ENCODE data around the gene SMCO3. TPM values are rescaled to one million over a fixed set of nuclear protein-coding genes. Genes with fewer than 3 reads are reported as not detected.

The SMCO3 gene
- total RNA-seq, 1 experiment from 2014 or later = not detected

DNA sequence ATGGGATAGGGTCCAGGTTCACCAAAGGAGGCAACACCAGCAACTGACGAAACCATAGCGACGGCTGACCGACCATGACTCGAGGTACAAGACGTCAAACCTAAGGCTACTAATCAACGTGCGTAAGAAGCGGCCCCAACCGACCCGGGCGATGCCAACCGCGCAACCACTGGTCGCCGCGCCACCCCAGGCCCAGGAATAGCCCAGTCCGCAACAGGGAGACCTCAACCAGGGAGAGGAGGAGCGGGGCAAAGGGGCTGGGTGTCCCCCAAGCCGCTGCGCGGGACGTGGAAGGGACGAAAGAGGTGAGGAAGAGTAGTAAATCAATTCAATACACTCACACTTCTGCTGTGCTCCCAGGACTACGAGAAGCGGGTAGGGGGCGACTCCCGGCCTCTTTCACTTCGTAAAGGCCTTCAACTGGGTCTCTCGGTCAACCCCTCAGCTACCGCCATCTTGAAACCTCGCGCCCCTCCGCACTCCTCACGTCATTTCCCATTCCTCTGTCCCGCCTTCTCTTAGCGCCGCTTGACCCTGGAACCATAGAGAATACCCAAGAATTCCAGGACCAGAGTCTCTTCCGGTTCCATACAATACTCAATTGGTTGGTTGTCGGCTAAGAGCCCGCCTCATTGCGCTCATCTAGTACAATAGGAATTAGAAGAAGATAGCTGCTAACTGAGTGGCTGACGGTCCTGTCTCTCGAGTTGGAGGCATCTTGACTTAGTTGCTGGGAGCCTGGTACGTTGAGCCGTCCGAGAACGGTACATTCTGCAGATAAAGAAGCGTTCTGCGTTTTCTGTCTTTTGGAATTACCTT lies 10.8 kb downstream of the SMCO3 start, which contains the start of the genes C12orf60 and WBP11:
Gene C12orf60, plus strand, starts transcription at position 660 of the 819 bp plus-strand sequence. CDS start 19,266 bp downstream, outside the sequence.
Gene WBP11, minus strand, starts transcription at position 468 of the 819 bp plus-strand sequence. CDS start 2,095 bp downstream, outside the sequence.
- peaks cover 48% of the 10 kb centered on the region for H3K79me2 ChIP-seq (ENCODE audit: low read length)
- intact Hi-C loops (cut with micrococcal nuclease) = loop anchor here (1.0 to 10.0 kb wide), 3 partner anchors 26 to 78 kb away; a partner anchor contains a TSS
- TSS peak; percentile 65 for BruUV-seq (replicated peaks)

GRCh38 chr12:14802721-14803010 lies 11.3 kb downstream of the SMCO3 start:
- CTCF ChIA-PET = interaction anchor here (0.6 to 1.5 kb wide), 4 partner anchors 32 to 195 kb away, joined by 3 to 20 read pairs (median 6); a partner anchor contains a TSS

More for the DNA sequence above, 10.8 kb downstream of the SMCO3 start, which contains the start of the genes C12orf60 and WBP11:
- peak within 1 kb of the TSS; percentile 91 for H3K4me2 ChIP-seq (ENCODE audit: low read length)
- H3K27ac ChIP-seq (ENCODE audit: low read length) = peak within 1 kb of the TSS; percentile 37
- H3K27me3 ChIP-seq (ENCODE audit: low read length) = no peaks in the 10 kb centered on the region
- POLR2A ChIA-PET (ENCODE audit: unreplicated experiment) = interaction anchor here (0.5 to 1.2 kb wide), 6 partner anchors 28 to 1104 kb away, joined by 3 to 9 read pairs (median 3); partner anchors contain the start of gene EPS8
- ATAC-seq (peak; percentile 99), DNase-seq (peak; percentile 97)
- peak within 1 kb of the TSS; percentile 92 for H3K9ac ChIP-seq (ENCODE audit: low read length)
- H3K9me3 ChIP-seq (ENCODE audit: low read length) = no peaks in the 10 kb centered on the region
- no peaks in the 10 kb centered on the region for H3F3A ChIP-seq (ENCODE audit: low read length, unreplicated experiment)
- H3K36me3 ChIP-seq (ENCODE audit: low read depth, low read length) = peaks cover 20% of the 10 kb centered on the region
- peaks cover 10% of the 10 kb centered on the region; the same call in 1 of the 2 replicates for H3K4me1 ChIP-seq (ENCODE audit: insufficient read depth, low read length)
- H3K9me2 ChIP-seq (replicated peaks; ENCODE audit: low read length) = no peaks in the 10 kb centered on the region
- peak within 1 kb of the TSS; percentile 96 for H3K4me3 ChIP-seq (ENCODE audit: low read length)
- TF ChIP-seq, protein P1, sequence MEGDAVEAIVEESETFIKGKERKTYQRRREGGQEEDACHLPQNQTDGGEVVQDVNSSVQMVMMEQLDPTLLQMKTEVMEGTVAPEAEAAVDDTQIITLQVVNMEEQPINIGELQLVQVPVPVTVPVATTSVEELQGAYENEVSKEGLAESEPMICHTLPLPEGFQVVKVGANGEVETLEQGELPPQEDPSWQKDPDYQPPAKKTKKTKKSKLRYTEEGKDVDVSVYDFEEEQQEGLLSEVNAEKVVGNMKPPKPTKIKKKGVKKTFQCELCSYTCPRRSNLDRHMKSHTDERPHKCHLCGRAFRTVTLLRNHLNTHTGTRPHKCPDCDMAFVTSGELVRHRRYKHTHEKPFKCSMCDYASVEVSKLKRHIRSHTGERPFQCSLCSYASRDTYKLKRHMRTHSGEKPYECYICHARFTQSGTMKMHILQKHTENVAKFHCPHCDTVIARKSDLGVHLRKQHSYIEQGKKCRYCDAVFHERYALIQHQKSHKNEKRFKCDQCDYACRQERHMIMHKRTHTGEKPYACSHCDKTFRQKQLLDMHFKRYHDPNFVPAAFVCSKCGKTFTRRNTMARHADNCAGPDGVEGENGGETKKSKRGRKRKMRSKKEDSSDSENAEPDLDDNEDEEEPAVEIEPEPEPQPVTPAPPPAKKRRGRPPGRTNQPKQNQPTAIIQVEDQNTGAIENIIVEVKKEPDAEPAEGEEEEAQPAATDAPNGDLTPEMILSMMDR (conservative IDR thresholded peaks at IDR 0.05; ENCODE audit: low read depth, low read length) = no peak
- no peak for TF ChIP-seq EZH2phosphoT487 (IDR thresholded peaks at IDR 0.05; ENCODE audit: borderline replicate concordance, low read length)
- peak within 1 kb of the TSS; percentile 96 for H2AFZ ChIP-seq (ENCODE audit: low read length)
- H4K20me1 ChIP-seq (ENCODE audit: low read length) = peaks cover 16% of the 10 kb centered on the region
- CTCF ChIA-PET = interaction anchor here (0.6 to 1.5 kb wide), 4 partner anchors 32 to 195 kb away, joined by 3 to 20 read pairs (median 6); a partner anchor contains a TSS

More at GRCh38 chr12:14802721-14803010, 11.3 kb downstream of the SMCO3 start:
- Histone ChIP-seq H3K4me3 (ENCODE audit: low read length) (peak overlapping the region; percentile 96), H3K9me2 (replicated peaks; ENCODE audit: low read length) (no peaks in the 10 kb centered on the region), H4K20me1 (ENCODE audit: low read length) (peaks cover 16% of the 10 kb centered on the region), H3K27me3 (ENCODE audit: low read length) (no peaks in the 10 kb centered on the region), H3F3A (ENCODE audit: low read length, unreplicated experiment) (no peaks in the 10 kb centered on the region), H3K9ac (ENCODE audit: low read length) (peak overlapping the region; percentile 92), H3K4me1 (ENCODE audit: insufficient read depth, low read length) (peaks cover 10% of the 10 kb centered on the region; the same call in 1 of the 2 replicates), H2AFZ (ENCODE audit: low read length) (peak overlapping the region; percentile 96; the same call in 1 of the 2 replicates), H3K4me2 (ENCODE audit: low read length) (peak overlapping the region; percentile 90), H3K27ac (ENCODE audit: low read length) (peak overlapping the region; percentile 37; the same call in 1 of the 2 replicates), H3K36me3 (ENCODE audit: low read depth, low read length) (peaks cover 25% of the 10 kb centered on the region), H3K79me2 (ENCODE audit: low read length) (peaks cover 53% of the 10 kb centered on the region), H3K9me3 (ENCODE audit: low read length) (no peaks in the 10 kb centered on the region)
- TF ChIP-seq EZH2phosphoT487 (IDR thresholded peaks at IDR 0.05; ENCODE audit: borderline replicate concordance, low read length) (no peak), EZH2 (IDR thresholded peaks at IDR 0.05; ENCODE audit: low read length, unreplicated experiment) (no peak)
- TF ChIP-seq, protein P1 (conservative IDR thresholded peaks at IDR 0.05; ENCODE audit: low read depth, low read length) = no peak
- intact Hi-C loops (cut with micrococcal nuclease) = loop anchor here (1.0 to 10.0 kb wide), 3 partner anchors 25 to 78 kb away; a partner anchor contains a TSS
- DNase-seq (no peak), ATAC-seq (no peak)
- BruUV-seq (replicated peaks) = no TSS peak
- POLR2A ChIA-PET (ENCODE audit: unreplicated experiment) = interaction anchor here (0.7 to 1.2 kb wide), 2 partner anchors 27 to 31 kb away, joined by 7 to 9 read pairs; a partner anchor contains a TSS
